HG02973 (cell line): ENCODE measurements around the gene RPL10A.

Source experiments
- ATAC-seq: cut with Tn5 transposase; IDR thresholded peaks from one replicate; pipeline ENCODE4 v1.9.1; 2021; ENCODE audit warnings: moderate library complexity; ENCODE audit not compliant: unreplicated experiment

The RPL10A gene

DNA sequence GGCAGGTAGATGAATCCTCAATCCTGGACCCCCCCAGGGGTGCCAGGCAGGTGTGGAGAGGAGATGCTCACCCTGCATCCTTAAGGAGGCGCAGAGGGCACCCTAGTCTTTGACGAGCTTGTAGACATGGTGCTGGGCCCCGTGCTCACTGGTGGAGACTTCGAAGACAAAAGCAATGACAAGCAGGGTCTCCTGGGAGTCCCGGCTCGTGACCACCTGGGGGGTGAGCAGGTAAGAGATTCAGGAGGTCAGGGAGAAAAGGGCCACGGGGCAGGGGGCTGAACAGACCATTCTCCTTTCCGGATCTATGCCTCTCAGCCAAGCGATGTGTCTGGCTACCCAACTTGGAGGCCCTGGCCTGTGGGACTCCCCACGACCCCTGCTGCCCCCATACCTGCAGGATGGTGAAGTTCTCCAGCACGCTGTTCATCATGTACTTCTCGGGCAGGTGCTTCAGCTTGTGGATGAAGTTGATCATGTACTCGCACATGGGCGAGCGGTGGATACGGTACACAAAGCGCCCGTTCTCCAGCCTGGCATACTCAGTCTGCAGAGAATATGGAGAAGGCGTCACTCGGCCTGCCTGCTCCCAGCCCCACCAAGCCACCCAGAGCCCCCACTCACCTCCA is 6.9 kb downstream of the RPL10A start:
- no peak for ATAC-seq

DNA sequence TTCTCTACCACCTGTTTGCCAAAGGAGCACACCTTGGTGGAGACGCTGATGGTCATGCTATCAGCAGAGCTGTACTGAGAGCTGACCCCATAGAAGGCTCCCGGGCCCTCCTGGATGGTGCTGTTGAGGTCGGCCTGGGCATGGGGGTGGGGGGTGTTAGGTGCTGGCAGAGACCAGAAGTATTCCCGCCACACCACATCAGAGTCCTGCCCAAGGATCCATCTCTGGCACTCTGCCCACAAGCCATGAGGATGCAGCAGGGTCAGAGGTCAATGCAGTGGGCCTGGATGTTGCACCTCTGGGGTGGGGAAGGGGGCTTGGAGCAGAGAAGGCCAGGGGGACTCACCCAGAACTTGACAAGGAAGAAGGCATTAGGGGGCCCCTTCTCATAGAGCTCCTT is 7.4 kb downstream of the RPL10A start:
- ATAC-seq: no peak

DNA sequence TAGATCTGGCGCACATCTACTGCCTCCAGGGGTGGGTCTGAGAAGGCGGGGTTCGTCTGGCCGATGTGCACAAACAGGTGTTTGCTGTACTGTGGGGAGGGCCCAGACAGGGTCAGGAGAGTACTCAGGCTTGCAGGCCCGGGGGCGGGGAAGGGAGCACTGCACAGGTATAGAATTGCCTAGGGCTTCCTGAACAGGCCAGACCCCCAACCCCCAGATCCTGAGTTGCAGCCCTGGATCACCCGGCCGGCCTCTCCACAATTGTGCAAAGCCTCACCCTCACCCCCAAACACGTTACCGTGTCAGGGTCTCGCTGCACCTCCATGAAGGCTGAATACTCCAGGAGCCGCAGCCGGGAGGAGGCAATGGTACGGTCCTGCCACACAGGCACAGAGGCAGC is 7.8 kb downstream of the RPL10A start:
- ATAC-seq: no peak

DNA sequence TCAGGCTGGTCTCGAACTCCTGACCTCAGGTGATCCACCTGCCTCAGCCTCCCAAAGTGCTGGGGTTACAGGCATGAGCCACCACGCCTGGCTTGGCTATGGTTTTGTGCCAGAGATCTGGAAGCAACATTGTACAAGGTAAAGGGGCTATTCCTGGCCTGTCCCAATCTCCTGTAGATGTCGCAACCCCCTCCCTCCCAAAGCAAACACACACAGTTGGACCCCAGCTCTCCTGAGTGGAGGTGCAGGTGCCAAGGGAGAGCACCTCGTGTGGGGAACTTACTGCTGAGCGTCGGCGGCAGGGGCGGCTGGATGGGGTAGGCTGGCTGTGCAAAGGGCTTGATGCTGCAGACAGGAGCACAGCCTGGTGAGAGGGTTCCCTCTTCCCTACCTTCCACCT is 8.8 kb downstream of the RPL10A start:
- ATAC-seq: no peak

DNA sequence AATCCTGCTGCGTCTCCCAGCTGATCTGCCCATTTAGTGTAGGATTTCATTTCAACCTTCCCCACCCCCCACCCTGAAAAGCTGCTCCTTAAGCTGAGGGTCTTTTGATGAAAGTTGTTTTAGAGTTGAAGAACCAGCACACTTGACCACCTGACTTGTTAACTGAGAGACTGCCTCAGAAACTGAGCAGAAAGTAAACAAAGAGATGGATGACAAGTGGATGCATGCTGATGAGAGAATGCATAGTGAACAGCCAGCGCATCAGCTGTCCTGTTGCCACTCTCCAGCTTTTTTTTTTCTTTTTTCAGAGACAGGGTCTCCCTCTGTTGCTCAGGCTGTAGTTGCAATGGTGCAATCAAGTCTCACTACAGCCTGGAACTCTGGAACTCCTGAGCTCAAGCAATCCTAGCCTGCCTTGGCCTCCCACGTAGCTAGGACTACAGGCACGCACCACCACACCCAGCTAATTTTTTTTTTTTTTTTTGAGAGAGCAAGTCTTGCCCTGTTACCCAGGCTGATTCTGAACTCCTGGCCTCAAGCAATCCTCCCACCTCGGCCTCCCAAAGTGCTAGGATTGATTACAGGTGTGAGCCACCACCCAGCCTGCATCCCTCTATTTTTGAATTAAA is 9.5 kb downstream of the RPL10A start:
- no peak for ATAC-seq

DNA sequence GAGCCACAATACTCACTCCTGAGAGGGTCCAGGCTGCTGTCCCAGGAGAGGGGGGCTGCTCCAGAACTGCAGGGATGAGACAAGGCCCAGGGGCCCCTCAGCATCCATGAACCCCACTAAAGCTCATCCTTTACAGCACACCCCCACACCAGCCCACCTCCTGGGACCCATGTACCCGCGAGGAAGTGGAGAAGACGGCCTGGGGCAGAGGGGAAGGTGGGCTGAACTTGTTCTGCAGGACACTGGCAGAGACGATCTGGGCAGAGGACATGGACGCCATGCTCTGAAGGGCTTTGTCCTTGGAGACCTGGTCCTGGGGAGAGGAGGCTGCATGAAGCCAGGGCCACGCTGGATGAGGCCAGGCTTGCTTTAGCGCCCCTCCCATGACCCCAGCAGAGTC is 10.1 kb downstream of the RPL10A start:
- no peak for ATAC-seq

GRCh38 chr6:35480176-35480575 is 12.0 kb downstream of the RPL10A start:
- no peak for ATAC-seq

GRCh38 chr6:35481226-35481625 is 13.0 kb downstream of the RPL10A start:
- no peak for ATAC-seq

DNA sequence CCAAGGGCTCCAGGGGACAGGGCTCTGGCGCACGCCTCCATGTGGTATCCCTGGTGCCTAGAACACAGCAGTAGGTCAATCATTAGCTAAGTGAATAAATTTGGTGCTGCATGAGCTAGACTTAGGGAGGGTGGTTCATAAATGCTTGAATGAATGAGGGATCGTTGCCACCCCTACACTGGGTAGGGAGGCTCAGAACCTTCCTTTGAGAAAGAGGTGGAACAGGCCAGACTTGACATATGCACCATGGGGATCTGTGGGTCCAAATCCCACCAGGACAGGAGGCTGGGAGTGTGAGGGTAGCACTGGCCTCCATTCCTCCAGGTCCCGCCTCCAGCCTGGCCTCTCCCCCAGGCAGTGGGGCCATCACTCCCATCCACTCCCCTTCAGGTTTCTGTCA is 14.9 kb downstream of the RPL10A start:
- ATAC-seq: no peak

DNA sequence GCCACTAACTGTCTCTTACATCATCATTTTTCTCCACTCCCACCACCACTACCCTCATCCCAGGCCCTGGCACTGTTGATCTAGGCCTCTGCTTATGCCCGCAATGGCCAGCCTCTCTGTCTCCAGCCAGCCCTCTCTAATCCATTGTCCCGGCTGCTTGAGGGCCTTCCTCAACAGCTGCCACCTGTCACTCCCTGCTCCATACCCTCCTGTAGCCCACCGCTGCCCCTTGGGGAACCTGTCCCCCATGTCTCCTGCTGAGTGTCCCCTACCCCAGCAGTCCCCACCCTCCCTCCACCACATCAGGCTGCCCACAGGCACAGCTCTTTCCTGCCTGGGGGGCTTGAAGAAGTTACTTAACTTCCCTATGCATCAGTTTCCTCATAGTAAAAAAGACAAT is 15.3 kb downstream of the RPL10A start:
- ATAC-seq: no peak

DNA sequence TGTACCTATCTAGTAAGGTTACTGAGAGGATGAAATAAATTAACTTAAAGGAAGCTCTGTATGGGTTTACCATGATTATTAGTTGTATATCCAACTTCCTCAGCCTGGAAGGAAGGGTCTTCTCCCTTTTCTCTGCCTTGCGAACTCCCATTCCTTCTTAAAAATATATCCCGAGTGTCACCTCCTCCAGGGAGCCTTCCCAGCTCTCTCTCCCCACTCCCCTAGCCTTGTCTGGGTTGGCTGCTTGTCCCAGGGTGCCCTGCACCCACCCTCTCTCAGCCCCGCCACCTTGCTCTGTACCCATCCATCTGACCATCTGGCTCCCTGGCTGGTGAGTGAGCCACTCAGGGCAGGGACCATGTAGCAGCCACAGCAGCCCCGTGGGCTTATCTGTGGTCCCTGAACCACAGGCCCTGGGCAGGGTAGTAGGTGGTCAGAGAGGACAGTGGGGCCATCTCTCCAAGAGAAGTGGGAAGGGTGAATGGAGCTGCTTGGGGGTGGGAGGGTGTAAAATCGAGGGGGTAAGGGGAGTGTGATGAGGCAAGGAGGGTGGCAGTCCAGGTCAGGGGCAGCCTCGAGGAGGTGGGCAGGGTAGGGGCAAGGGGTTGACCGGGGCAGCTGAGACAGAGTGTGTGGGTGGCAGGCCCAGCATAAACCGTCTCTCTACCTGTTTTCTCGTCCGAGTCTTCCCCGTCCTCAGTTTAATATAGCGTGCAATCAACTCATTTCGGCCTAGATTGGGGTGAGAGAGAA is 15.9 kb downstream of the RPL10A start:
- ATAC-seq: no peak

- ATAC-seq: no peak
Measured at GRCh38 chr6:35484921-35485392, 16.8 kb downstream of the RPL10A start.

DNA sequence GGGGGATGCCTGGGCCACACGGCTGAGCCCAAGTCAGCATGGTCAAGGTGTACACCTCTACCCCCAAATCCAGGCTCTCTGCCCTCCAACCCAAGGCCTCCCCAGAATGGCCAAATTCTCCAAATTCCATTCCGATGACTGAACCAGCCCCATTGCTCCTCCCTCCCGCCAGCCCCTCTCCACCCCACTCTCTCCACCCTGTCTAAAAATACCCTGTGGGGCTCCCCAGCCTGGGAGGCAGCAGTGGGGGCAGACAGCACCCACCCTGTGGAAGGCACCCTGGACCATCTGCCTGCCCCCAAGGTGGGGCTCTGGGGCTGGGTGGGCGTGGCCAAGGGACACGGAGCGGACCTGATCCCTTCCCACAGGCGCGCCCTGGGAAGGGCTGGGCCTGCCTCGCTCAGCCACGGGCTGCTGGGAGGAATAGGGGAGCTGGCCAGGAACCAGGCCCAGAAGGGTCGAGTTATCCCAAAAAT is 17.2 kb downstream of the RPL10A start:
- ATAC-seq: no peak

- no peak for ATAC-seq
Measured at GRCh38 chr6:35486005-35486925, 18.1 kb downstream of the RPL10A start.

- no peak for ATAC-seq
Measured at GRCh38 chr6:35487658-35488516, 19.7 kb downstream of the RPL10A start.

DNA sequence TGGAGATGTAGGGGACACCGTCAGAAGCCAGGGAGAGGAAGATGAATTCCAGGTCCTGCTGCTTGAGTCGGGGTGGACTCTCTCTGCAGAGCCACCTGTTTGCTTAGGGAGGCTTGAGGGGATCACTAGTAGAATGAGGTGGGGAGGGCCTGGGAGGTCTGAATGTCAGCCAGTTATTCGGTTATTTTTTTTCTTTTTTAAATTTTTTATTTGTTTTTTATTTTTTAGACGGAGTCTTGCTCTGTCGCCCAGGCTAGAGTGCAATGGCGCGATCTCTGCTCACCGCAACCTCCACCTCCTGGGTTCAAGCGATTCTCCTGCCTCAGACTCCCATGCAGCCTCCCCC is 20.3 kb downstream of the RPL10A start:
- no peak for ATAC-seq

DNA sequence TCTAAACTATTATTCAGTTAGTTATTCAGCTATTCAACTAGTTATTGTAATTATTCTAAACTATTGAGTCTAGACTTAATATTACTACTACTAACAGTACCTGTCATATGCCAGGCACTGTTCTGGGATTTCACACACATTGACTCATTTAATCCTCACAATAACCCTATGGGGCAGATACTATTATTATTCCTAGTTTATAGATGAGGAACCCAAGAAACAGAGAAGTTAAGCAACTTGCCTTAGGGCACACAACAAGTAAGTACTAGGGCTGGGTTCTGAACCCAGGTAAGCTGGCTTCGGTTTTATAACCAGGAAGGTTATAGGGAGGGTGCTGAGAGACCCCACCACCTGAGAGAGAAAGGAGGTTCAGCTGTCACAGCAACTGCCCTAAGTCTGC is 20.9 kb downstream of the RPL10A start:
- no peak for ATAC-seq

DNA sequence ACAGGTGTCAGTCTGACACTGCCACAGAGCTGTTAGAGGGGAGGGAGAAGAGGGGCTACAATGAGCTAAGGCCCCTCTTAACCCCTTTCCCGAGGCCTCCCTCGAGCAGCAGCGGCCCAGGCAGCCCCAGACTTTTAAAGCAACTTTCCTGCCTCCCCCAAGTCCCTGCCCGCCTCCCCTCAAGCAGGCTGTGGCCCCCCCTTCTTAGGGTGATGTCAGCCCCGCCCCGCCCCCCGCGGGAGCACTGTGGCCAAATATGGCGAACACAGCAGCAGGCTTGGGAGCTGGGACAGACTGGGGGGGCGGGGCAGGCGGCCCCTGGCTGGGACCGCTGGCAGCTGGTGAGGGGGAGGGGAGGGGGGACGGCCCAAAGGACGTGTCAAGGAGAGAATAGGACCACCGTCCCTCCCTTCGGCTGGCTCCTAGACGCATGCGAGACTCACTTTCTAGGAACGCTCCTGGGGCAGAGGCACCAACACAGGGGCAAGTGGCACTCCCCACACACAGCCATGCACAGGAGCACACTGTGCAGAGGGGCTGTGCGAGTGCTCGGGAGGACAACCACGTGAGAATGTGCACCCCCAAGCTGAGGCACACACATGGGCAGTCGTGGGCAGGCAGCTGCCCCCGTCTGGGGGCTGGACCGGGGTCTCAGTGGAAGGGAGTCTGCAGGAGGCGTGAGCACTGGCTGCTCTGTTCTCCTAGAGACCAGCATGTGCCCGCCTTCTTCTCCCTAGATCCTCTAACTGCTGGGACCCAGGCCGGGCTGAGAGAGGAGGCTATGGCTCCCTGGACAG is 22.0 kb downstream of the RPL10A start:
- no peak for ATAC-seq

- no peak for ATAC-seq
Measured at GRCh38 chr6:35490821-35491557, 22.8 kb downstream of the RPL10A start.
